ENCODE measurements around the gene INPP4B.
A peak's percentile ranks its signal among the peaks of the same experiment; 100 is the strongest.

The INPP4B gene

DNA sequence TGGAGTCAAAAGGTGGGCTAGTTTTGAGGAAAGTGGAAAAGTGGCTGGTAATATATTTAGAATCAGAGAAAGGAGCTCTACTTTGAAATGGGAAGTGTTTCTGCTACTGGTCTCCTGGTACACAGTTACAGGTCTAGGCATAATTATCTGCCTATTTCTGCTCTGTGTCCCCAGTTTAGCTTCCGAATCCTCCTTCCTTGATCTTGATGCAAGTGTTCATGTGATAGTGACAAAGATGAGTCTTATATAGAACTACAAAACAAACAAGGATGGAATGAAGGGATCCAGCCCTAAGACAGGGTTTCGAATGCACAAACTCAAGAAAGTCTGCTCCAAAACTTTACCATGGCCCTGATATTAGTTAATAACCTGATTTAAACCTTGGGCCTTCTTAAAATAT, 580.2 kb downstream of the INPP4B start:
- TF ChIP-seq, protein P1, sequence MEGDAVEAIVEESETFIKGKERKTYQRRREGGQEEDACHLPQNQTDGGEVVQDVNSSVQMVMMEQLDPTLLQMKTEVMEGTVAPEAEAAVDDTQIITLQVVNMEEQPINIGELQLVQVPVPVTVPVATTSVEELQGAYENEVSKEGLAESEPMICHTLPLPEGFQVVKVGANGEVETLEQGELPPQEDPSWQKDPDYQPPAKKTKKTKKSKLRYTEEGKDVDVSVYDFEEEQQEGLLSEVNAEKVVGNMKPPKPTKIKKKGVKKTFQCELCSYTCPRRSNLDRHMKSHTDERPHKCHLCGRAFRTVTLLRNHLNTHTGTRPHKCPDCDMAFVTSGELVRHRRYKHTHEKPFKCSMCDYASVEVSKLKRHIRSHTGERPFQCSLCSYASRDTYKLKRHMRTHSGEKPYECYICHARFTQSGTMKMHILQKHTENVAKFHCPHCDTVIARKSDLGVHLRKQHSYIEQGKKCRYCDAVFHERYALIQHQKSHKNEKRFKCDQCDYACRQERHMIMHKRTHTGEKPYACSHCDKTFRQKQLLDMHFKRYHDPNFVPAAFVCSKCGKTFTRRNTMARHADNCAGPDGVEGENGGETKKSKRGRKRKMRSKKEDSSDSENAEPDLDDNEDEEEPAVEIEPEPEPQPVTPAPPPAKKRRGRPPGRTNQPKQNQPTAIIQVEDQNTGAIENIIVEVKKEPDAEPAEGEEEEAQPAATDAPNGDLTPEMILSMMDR (conservative IDR thresholded peaks at IDR 0.05; ENCODE audit: low read length), result no peak
- no peak overlapping the region for H3K4me3 ChIP-seq (ENCODE audit: low read length)
- no peak for DNase-seq (ENCODE audit: low read depth)

DNA sequence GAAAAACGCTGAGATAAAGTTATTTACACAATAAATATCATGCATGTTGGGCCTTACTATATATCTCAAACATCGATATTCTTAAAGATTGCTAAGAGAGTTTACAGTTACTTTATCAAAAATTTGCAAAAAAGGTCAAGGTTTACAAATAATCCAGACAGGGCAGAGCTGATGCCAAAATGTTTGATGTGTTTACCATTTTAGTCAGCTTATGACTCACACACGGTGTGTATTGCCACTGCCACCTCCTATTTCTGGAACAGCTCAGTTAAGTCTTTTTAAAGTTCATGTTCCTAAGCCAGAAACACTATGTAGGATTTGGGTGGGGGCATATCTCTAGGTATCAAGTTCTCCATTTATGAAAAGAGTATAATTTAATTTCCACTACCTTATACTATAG, 580.6 kb downstream of the INPP4B start:
- peak; percentile 33 for DNase-seq (ENCODE audit: low read depth)
- no peak overlapping the region for H3K4me3 ChIP-seq (ENCODE audit: low read length)
- TF ChIP-seq, protein P1 (conservative IDR thresholded peaks at IDR 0.05; ENCODE audit: low read length), result no peak

DNA sequence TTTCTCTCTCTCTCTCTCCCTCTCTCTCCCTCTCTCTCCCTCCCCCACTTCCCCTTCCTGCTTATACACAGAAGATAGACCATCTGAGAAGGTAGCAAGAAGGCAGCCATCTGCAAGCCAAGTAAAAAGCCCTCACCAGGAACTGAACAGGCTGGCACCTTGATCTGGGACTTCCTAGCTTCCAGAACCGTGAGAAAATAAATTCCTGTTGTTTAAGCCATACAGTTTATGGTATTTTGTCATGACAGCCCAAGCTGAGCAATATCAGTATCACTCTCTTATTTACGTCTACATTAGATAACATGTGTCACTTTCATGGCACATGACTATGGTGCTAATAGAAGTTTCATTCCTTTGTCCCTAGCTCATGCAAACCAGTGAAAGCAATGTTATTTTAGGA, 581.1 kb downstream of the INPP4B start:
- TF ChIP-seq, protein P1 (conservative IDR thresholded peaks at IDR 0.05; ENCODE audit: low read length), result no peak
- peak; percentile 36 for DNase-seq (ENCODE audit: low read depth)
- H3K4me3 ChIP-seq (ENCODE audit: low read length), result no peak overlapping the region

DNA sequence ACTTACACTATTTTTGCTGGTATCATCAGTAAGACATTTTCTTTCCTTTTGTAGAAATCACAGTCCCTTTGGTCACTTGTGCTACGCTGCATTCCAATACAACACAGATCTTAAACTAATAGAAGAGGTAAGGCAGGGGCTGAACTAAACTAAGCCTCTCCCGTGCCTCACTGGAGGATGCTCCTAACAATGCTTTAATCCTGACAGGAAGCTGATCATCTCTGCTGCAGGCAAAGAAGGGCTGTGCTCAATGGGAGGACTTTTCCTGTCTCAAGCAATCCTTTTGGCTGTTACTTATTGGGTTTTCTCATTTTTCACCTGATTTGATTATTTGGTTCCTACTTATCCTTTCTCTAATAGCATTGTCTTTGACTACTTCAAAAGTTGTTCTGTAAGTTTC, 583.1 kb downstream of the INPP4B start:
- TF ChIP-seq, protein P1 (conservative IDR thresholded peaks at IDR 0.05; ENCODE audit: low read length), result no peak
- H3K4me3 ChIP-seq (ENCODE audit: low read length), result no peak overlapping the region
- no peak for DNase-seq (ENCODE audit: low read depth)

DNA sequence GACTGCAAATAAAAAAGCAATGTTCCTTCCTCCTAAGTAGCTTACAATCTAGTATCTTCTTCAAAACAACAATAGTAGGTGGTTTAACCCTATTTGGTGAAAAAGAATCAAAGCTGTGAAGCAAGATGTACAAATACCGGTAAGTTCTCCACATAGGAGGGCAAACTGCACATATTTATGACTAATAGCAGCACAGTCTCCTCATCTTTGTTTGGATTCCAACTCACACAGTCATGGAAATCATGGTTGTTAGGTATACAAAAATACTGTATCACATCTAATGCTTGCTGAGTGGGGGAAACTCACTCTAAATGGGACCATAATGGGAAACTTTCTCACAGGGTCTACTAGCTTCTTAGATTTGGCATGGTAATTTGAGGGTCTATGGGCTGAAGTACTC, 597.2 kb downstream of the INPP4B start:
- TF ChIP-seq, protein P1 (conservative IDR thresholded peaks at IDR 0.05; ENCODE audit: low read length), result no peak
- DNase-seq (ENCODE audit: low read depth), result peak; percentile 75
- no peak overlapping the region for H3K4me3 ChIP-seq (ENCODE audit: low read length)

DNA sequence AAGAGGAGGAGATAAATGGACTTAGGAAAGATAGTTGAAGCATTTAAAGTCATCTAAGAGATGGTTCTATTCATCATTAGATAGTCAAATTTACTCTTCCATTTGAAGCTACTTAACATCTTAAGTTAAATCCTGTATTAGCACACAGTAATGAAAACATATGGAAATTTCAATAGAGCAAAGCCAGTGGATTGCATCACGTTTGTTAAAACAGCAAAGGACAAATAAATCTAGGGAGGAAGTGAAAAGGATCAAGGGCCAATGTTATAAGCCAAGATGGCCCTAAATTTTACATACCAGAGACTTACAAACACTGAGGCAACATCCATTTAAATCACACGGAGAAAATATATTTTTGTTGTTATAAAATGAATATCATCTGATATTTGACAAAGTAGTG, 602.8 kb downstream of the INPP4B start:
- TF ChIP-seq, protein P1 (conservative IDR thresholded peaks at IDR 0.05; ENCODE audit: low read length), result no peak
- no peak overlapping the region for H3K4me3 ChIP-seq (ENCODE audit: low read length)
- DNase-seq (ENCODE audit: low read depth), result no peak

DNA sequence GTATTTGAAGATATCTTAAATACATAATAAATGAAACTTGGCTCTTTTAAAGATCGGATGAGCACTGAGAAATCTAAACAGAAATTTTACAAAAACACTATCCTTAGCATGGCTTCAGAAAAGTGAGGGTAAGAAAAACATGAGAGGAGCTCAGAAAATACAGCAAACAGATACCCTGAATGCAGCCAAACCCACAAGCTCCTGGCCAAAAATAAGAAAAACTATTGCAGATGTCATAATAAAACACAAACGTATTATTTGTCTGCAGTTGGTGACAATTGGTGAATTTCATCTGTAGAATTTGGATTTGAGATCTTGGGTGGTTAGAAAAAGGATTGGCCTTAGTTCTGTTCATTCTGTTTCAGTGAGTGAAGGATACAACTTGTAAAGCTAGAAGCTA, 603.9 kb downstream of the INPP4B start:
- peak; percentile 52 for DNase-seq (ENCODE audit: low read depth)
- TF ChIP-seq, protein P1 (conservative IDR thresholded peaks at IDR 0.05; ENCODE audit: low read length), result no peak
- H3K4me3 ChIP-seq (ENCODE audit: low read length), result no peak overlapping the region
